Measurements from ENCODE around the gene VWC2L.

VWC2L gene

GRCh38 chr2:214450118-214450894 is 39.5 kb downstream of the VWC2L start:
- TF ChIP-seq POU2F2 (IDR thresholded peaks at IDR 0.05; ENCODE audit: low read depth, low read length) (no peak), PAX5 (IDR thresholded peaks at IDR 0.05; ENCODE audit: insufficient read depth, low read length, severe bottlenecking) (no peak), SPI1 (IDR thresholded peaks at IDR 0.05; ENCODE audit: low read depth, low read length) (no peak), POLR2AphosphoS5 (IDR thresholded peaks at IDR 0.05; ENCODE audit: low read depth, low read length) (no peak), POLR2A (IDR thresholded peaks at IDR 0.05; ENCODE audit: low read depth, low read length) (no peak), TAF1 (IDR thresholded peaks at IDR 0.05; ENCODE audit: low read depth, low read length) (no peak)
- DNase-seq (ENCODE audit: insufficient read length, low spot score) (no peak), FAIRE-seq (no peak)

GRCh38 chr2:214451516-214452275 is 40.8 kb downstream of the VWC2L start:
- FAIRE-seq (no peak), DNase-seq (ENCODE audit: insufficient read length, low spot score) (no peak)
- TF ChIP-seq POU2F2 (IDR thresholded peaks at IDR 0.05; ENCODE audit: low read depth, low read length) (no peak), POLR2AphosphoS5 (IDR thresholded peaks at IDR 0.05; ENCODE audit: low read depth, low read length) (no peak), SPI1 (IDR thresholded peaks at IDR 0.05; ENCODE audit: low read depth, low read length) (no peak), TAF1 (IDR thresholded peaks at IDR 0.05; ENCODE audit: low read depth, low read length) (no peak), POLR2A (IDR thresholded peaks at IDR 0.05; ENCODE audit: low read depth, low read length) (no peak), PAX5 (IDR thresholded peaks at IDR 0.05; ENCODE audit: insufficient read depth, low read length, severe bottlenecking) (no peak)

- FAIRE-seq, result no peak
- TF ChIP-seq POLR2A (IDR thresholded peaks at IDR 0.05; ENCODE audit: low read depth, low read length) (no peak), TAF1 (IDR thresholded peaks at IDR 0.05; ENCODE audit: low read depth, low read length) (no peak), PAX5 (IDR thresholded peaks at IDR 0.05; ENCODE audit: insufficient read depth, low read length, severe bottlenecking) (no peak), SPI1 (IDR thresholded peaks at IDR 0.05; ENCODE audit: low read depth, low read length) (no peak), POU2F2 (IDR thresholded peaks at IDR 0.05; ENCODE audit: low read depth, low read length) (no peak), POLR2AphosphoS5 (IDR thresholded peaks at IDR 0.05; ENCODE audit: low read depth, low read length) (no peak)
- no peak for DNase-seq (ENCODE audit: insufficient read length, low spot score)
Observed at GRCh38 chr2:214465363-214466146, 54.7 kb downstream of the VWC2L start.

GRCh38 chr2:214469728-214470127 is 58.9 kb downstream of the VWC2L start:
- TF ChIP-seq POU2F2 (IDR thresholded peaks at IDR 0.05; ENCODE audit: low read depth, low read length) (no peak), POLR2AphosphoS5 (IDR thresholded peaks at IDR 0.05; ENCODE audit: low read depth, low read length) (no peak), TAF1 (IDR thresholded peaks at IDR 0.05; ENCODE audit: low read depth, low read length) (no peak), PAX5 (IDR thresholded peaks at IDR 0.05; ENCODE audit: insufficient read depth, low read length, severe bottlenecking) (no peak), POLR2A (IDR thresholded peaks at IDR 0.05; ENCODE audit: low read depth, low read length) (no peak), SPI1 (IDR thresholded peaks at IDR 0.05; ENCODE audit: low read depth, low read length) (no peak)
- DNase-seq (ENCODE audit: insufficient read length, low spot score) (no peak), FAIRE-seq (no peak)

GRCh38 chr2:214471382-214471781 is 60.5 kb downstream of the VWC2L start:
- FAIRE-seq, result no peak
- TF ChIP-seq PAX5 (IDR thresholded peaks at IDR 0.05; ENCODE audit: insufficient read depth, low read length, severe bottlenecking) (no peak), POU2F2 (IDR thresholded peaks at IDR 0.05; ENCODE audit: low read depth, low read length) (no peak), POLR2AphosphoS5 (IDR thresholded peaks at IDR 0.05; ENCODE audit: low read depth, low read length) (no peak), TAF1 (IDR thresholded peaks at IDR 0.05; ENCODE audit: low read depth, low read length) (no peak), POLR2A (IDR thresholded peaks at IDR 0.05; ENCODE audit: low read depth, low read length) (no peak), SPI1 (IDR thresholded peaks at IDR 0.05; ENCODE audit: low read depth, low read length) (no peak)
- no peak for DNase-seq (ENCODE audit: insufficient read length, low spot score)

DNA sequence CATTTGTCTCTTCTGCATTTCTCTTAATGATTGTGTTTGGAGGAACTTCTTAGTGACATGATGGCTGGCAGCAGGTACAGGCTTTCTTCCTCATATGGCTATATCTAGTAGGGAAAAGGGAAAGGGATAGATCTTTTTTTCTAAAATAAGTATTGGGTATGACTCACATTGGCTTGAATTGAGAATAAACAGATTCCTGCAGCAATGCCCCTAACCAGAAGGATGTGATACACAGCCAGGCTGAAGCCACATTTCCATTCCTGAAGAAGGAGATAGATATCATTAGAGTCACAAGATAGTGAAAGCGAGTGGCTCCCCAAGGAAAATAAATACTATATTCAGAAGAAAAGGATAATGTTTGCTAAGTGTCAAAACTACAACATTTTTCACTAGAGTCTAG is 61.1 kb downstream of the VWC2L start:
- FAIRE-seq (no peak), DNase-seq (ENCODE audit: insufficient read length, low spot score) (no peak)
- no peak for TF ChIP-seq PAX5 (IDR thresholded peaks at IDR 0.05; ENCODE audit: insufficient read depth, low read length, severe bottlenecking)
- no peak for TF ChIP-seq POLR2A (IDR thresholded peaks at IDR 0.05; ENCODE audit: low read depth, low read length)

GRCh38 chr2:214477305-214477704 is 66.5 kb downstream of the VWC2L start:
- TF ChIP-seq TAF1 (IDR thresholded peaks at IDR 0.05; ENCODE audit: low read depth, low read length) (no peak), POLR2AphosphoS5 (IDR thresholded peaks at IDR 0.05; ENCODE audit: low read depth, low read length) (no peak), POU2F2 (IDR thresholded peaks at IDR 0.05; ENCODE audit: low read depth, low read length) (no peak), POLR2A (IDR thresholded peaks at IDR 0.05; ENCODE audit: low read depth, low read length) (no peak), PAX5 (IDR thresholded peaks at IDR 0.05; ENCODE audit: insufficient read depth, low read length, severe bottlenecking) (no peak), SPI1 (IDR thresholded peaks at IDR 0.05; ENCODE audit: low read depth, low read length) (no peak)
- DNase-seq (ENCODE audit: insufficient read length, low spot score) (no peak), FAIRE-seq (no peak)

GRCh38 chr2:214481204-214481603 is 70.3 kb downstream of the VWC2L start:
- no peak for TF ChIP-seq POLR2AphosphoS5 (IDR thresholded peaks at IDR 0.05; ENCODE audit: low read depth, low read length)
- no peak for TF ChIP-seq TAF1 (IDR thresholded peaks at IDR 0.05; ENCODE audit: low read depth, low read length)
- no peak for TF ChIP-seq PAX5 (IDR thresholded peaks at IDR 0.05; ENCODE audit: insufficient read depth, low read length, severe bottlenecking)
- no peak for TF ChIP-seq POLR2A (IDR thresholded peaks at IDR 0.05; ENCODE audit: low read depth, low read length)
- no peak for TF ChIP-seq SPI1 (IDR thresholded peaks at IDR 0.05; ENCODE audit: low read depth, low read length)
- TF ChIP-seq POU2F2 (IDR thresholded peaks at IDR 0.05; ENCODE audit: low read depth, low read length), result no peak
- DNase-seq (ENCODE audit: insufficient read length, low spot score) (no peak), FAIRE-seq (no peak)

DNA sequence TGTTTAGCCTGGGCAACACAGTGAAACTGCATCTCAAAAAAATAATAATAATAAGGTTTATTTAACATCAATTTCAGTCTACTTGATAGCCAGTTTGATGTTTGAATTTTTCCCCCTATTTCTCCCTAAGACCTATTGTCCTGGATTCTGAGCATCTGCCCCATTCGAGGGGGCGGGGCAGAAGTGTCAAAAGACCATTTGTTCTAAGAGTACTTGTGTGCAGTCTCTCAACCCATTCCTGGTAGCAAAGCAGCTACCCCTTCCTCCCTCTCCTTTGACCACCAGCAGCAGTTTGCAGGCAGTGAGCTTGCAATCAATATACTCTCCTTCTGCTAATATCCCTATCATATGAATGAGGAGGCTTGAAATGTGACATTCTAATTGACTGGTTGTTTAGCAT is 71.9 kb downstream of the VWC2L start:
- TF ChIP-seq SPI1 (IDR thresholded peaks at IDR 0.05; ENCODE audit: low read depth, low read length), result no peak
- TF ChIP-seq TAF1 (IDR thresholded peaks at IDR 0.05; ENCODE audit: low read depth, low read length), result no peak
- no peak for TF ChIP-seq POLR2AphosphoS5 (IDR thresholded peaks at IDR 0.05; ENCODE audit: low read depth, low read length)
- TF ChIP-seq PAX5 (IDR thresholded peaks at IDR 0.05; ENCODE audit: insufficient read depth, low read length, severe bottlenecking), result no peak
- TF ChIP-seq POU2F2 (IDR thresholded peaks at IDR 0.05; ENCODE audit: low read depth, low read length), result no peak
- no peak for TF ChIP-seq POLR2A (IDR thresholded peaks at IDR 0.05; ENCODE audit: low read depth, low read length)
- DNase-seq (ENCODE audit: insufficient read length, low spot score), result no peak
- FAIRE-seq, result no peak
